Esophagus (tissue), 2 donors: Measurements from ENCODE around the gene SCAMP3. TPM values are rescaled to one million over a fixed set of nuclear protein-coding genes. Genes with fewer than 3 reads are reported as not detected.

ENCODE experiments used
- H3K27ac ChIP-seq, 2 donors: one replicate each; pipeline ENCODE4 v1.5.1; 2013; ENCODE audit warnings: low read depth in 2 of 2, mild to moderate bottlenecking in 2 of 2, inconsistent platforms in 1 of 2, low read length in 1 of 2, moderate library complexity in 1 of 2
- H3K27me3 ChIP-seq, 2 donors: one replicate each; pipeline ENCODE4 v1.6.1; 2013; ENCODE audit warnings: low read length in 2 of 2, control low read depth in 1 of 2, mild to moderate bottlenecking in 1 of 2; ENCODE audit not compliant: insufficient read depth in 2 of 2, control insufficient read depth in 1 of 2
- H3K36me3 ChIP-seq, 2 donors: one replicate each; pipeline ENCODE4 v1.6.1; 2013; ENCODE audit warnings: low read length in 1 of 2; ENCODE audit not compliant: control insufficient read depth in 2 of 2, insufficient read depth in 2 of 2
- H3K4me1 ChIP-seq, 2 donors: one replicate each; pipeline ENCODE4 v1.6.1; 2013; ENCODE audit warnings: low read length in 1 of 2; ENCODE audit not compliant: control insufficient read depth in 2 of 2, insufficient read depth in 2 of 2
- H3K4me3 ChIP-seq, 2 donors: one replicate each; pipeline ENCODE4 v1.5.1; 2013; ENCODE audit warnings: low read length in 2 of 2, mild to moderate bottlenecking in 2 of 2, low read depth in 1 of 2, moderate library complexity in 1 of 2
- H3K9me3 ChIP-seq, 2 donors: one replicate each; pipeline ENCODE4 v1.6.1; 2013; ENCODE audit warnings: mild to moderate bottlenecking in 2 of 2, low read depth in 1 of 2, low read length in 1 of 2, moderate library complexity in 1 of 2; ENCODE audit not compliant: control insufficient read depth in 2 of 2, insufficient read depth in 1 of 2
- WGBS, 2 donors: extraction: QIAGEN DNeasy Blood & Tissue Kit; methylation state at CpG; one replicate each; pipeline ENCODE4 v1.1.7; 2013; 5-methylcytosine and 5-hydroxymethylcytosine counted together
- polyA plus RNA-seq, 2 donors: library from polyadenylated mRNA; stranded (reverse); fragments of 200-250 nt; gene quantifications; one replicate each; pipeline ENCODE4 v1.2.3, GENCODE V29; 2013
- donor health status: healthy with polysubstance abuse.
- donor health status: Bipolar disorder and iron deficiency.

The SCAMP3 gene
- polyA plus RNA-seq, 2 donors = 20.2 to 47.3 TPM

GRCh38 chr1:155286544-155286943 is 24.4 kb upstream of the SCAMP3 start:
- H3K36me3 ChIP-seq = peaks cover 2 to 15% of the 10 kb centered on the region in 2 donors

GRCh38 chr1:155285631-155286044 is 23.5 kb upstream of the SCAMP3 start:
- Histone ChIP-seq H3K27me3 (no peaks in the 10 kb centered on the region), H3K9me3 (no peaks in the 10 kb centered on the region), H3K4me1 (no peaks in the 10 kb centered on the region), H3K27ac (no peak overlapping the region), H3K36me3 (peaks cover 2 to 15% of the 10 kb centered on the region in 2 donors), H3K4me3 (no peak overlapping the region)
- 89 to 94% methylated on average over 18 of the region's 18 CpGs for WGBS, 2 donors

More at GRCh38 chr1:155286544-155286943, 24.4 kb upstream of the SCAMP3 start:
- Histone ChIP-seq H3K27ac (no peak overlapping the region), H3K27me3 (no peaks in the 10 kb centered on the region), H3K9me3 (no peaks in the 10 kb centered on the region), H3K4me1 (no peaks in the 10 kb centered on the region), H3K4me3 (no peak overlapping the region)
- WGBS, 2 donors = 95 to 96% methylated on average over 2 of the region's 2 CpGs

- Histone ChIP-seq H3K27me3 (no peaks in the 10 kb centered on the region), H3K4me3 (no peak overlapping the region), H3K4me1 (no peaks in the 10 kb centered on the region), H3K27ac (no peak overlapping the region), H3K36me3 (peaks cover 2 to 15% of the 10 kb centered on the region in 2 donors), H3K9me3 (no peaks in the 10 kb centered on the region)
- 89 to 94% methylated on average over 14 of the region's 14 CpGs for WGBS, 2 donors
These were observed 22.9 kb upstream of the SCAMP3 start for GRCh38 chr1:155285063-155285462.

- H3K36me3 ChIP-seq = peaks cover 2 to 15% of the 10 kb centered on the region in 2 donors
- no peak overlapping the region for H3K4me3 ChIP-seq
- no peaks in the 10 kb centered on the region for H3K27me3 ChIP-seq
- H3K9me3 ChIP-seq = no peaks in the 10 kb centered on the region
- 94% methylated on average over 12 of the region's 12 CpGs for WGBS, 2 donors
- H3K27ac ChIP-seq = no peak overlapping the region
- no peaks in the 10 kb centered on the region for H3K4me1 ChIP-seq
These were observed 22.3 kb upstream of the SCAMP3 start for GRCh38 chr1:155284476-155284875.

- Histone ChIP-seq H3K27me3 (no peaks in the 10 kb centered on the region), H3K4me3 (no peak overlapping the region), H3K36me3 (peaks cover 2 to 12% of the 10 kb centered on the region in 2 donors), H3K4me1 (no peaks in the 10 kb centered on the region), H3K27ac (no peak overlapping the region), H3K9me3 (no peaks in the 10 kb centered on the region)
- 95 to 96% methylated on average over 29 of the region's 29 CpGs for WGBS, 2 donors
These were observed 20.4 kb upstream of the SCAMP3 start for GRCh38 chr1:155282488-155283091.

- H3K27ac ChIP-seq = no peak overlapping the region
- no peaks in the 10 kb centered on the region for H3K4me1 ChIP-seq
- peaks cover 0 to 6% of the 10 kb centered on the region in 2 donors for H3K36me3 ChIP-seq
- no peak overlapping the region for H3K4me3 ChIP-seq
- H3K27me3 ChIP-seq = no peaks in the 10 kb centered on the region
- H3K9me3 ChIP-seq = no peaks in the 10 kb centered on the region
- WGBS, 2 donors = 75 to 85% methylated on average over 2 of the region's 2 CpGs
These were observed 17.1 kb upstream of the SCAMP3 start for GRCh38 chr1:155279268-155279667.

GRCh38 chr1:155278689-155279160 is 16.6 kb upstream of the SCAMP3 start:
- no peaks in the 10 kb centered on the region for H3K9me3 ChIP-seq
- no peak overlapping the region for H3K27ac ChIP-seq
- H3K27me3 ChIP-seq = no peaks in the 10 kb centered on the region
- WGBS, 2 donors = 61 to 63% methylated on average over 10 of the region's 10 CpGs
- peak overlapping the region in 1 of 2 donors; percentile 65 for H3K4me3 ChIP-seq
- H3K4me1 ChIP-seq = peaks cover 0 to 2% of the 10 kb centered on the region in 2 donors
- H3K36me3 ChIP-seq = peaks cover 0 to under 1% of the 10 kb centered on the region in 2 donors

GRCh38 chr1:155277902-155278688 is 15.9 kb upstream of the SCAMP3 start:
- 1% methylated on average over 29 of the region's 29 CpGs for WGBS, 2 donors

GRCh38 chr1:155277070-155277901 is 15.1 kb upstream of the SCAMP3 start, which contains the start of gene HCN3:
Gene HCN3, plus strand, starts transcription at chr1:155277463. Its CDS starts 128 bp downstream, at chr1:155277591.
- Histone ChIP-seq H3K27ac (peak within 1 kb of the TSS; percentile 15 to 85), H3K4me1 (peaks cover 0 to 2% of the 10 kb centered on the region in 2 donors), H3K4me3 (peak within 1 kb of the TSS; percentile 65), H3K9me3 (no peaks in the 10 kb centered on the region), H3K36me3 (no peaks in the 10 kb centered on the region), H3K27me3 (no peaks in the 10 kb centered on the region)
- 1% methylated on average over 65 to 68 of the region's 68 CpGs for WGBS, 2 donors

More at GRCh38 chr1:155277902-155278688, 15.9 kb upstream of the SCAMP3 start:
- Histone ChIP-seq H3K4me3 (peak overlapping the region; percentile 65), H3K4me1 (peaks cover 0 to 2% of the 10 kb centered on the region in 2 donors), H3K9me3 (no peaks in the 10 kb centered on the region), H3K36me3 (no peaks in the 10 kb centered on the region), H3K27me3 (no peaks in the 10 kb centered on the region), H3K27ac (peak overlapping the region; percentile 15 to 85)
